ENCODE results near the gene ENOPH1. TPM values are rescaled to one million over a fixed set of nuclear protein-coding genes. Genes with fewer than 3 reads are reported as not detected.

Gene ENOPH1
- total and polyA plus RNA-seq, 2 of the 4 experiments (the other 2 are of a cell fraction) = 18.0 to 36.0 TPM

GRCh38 chr4:82401600-82401999, 28.8 kb upstream of the ENOPH1 start:
- Histone ChIP-seq H3K9me3 (ENCODE audit: control insufficient read depth, insufficient read depth, low read length) (no peaks in the 10 kb centered on the region), H3K4me1 (ENCODE audit: control insufficient read depth, insufficient read depth, low read length) (no peaks in the 10 kb centered on the region), H2AFZ (replicated peaks; ENCODE audit: low read length, poor library complexity) (no peak overlapping the region), H2BK20ac (ENCODE audit: low read depth, low read length) (no peak overlapping the region), H3K9ac (ENCODE audit: low read depth, low read length) (no peak overlapping the region), H2BK5ac (ENCODE audit: low read depth, low read length, poor library complexity, severe bottlenecking) (no peak overlapping the region), H2AK9ac (replicated peaks; ENCODE audit: low read depth, low read length, poor library complexity) (no peak overlapping the region), H3K27ac (ENCODE audit: insufficient read depth, low read length) (no peak overlapping the region), H4K5ac (ENCODE audit: low read depth, low read length) (no peak overlapping the region), H3K56ac (ENCODE audit: extremely low read depth, insufficient read depth, low read length) (no peak overlapping the region), H3K14ac (replicated peaks; ENCODE audit: low read depth, low read length) (no peak overlapping the region), H3K4ac (ENCODE audit: low read depth, low read length) (no peak overlapping the region), H2BK120ac (ENCODE audit: low read depth, low read length) (no peak overlapping the region), H4K20me1 (ENCODE audit: insufficient read depth, low read length) (no peaks in the 10 kb centered on the region), H3K18ac (ENCODE audit: low read depth, low read length) (no peak overlapping the region), H3K27me3 (ENCODE audit: control insufficient read depth, insufficient read depth, low read length) (no peaks in the 10 kb centered on the region), H3K23ac (ENCODE audit: low read depth, low read length) (no peak overlapping the region), H3K9me1 (ENCODE audit: insufficient read depth, low read length) (no peaks in the 10 kb centered on the region), H3K4me3 (ENCODE audit: insufficient read depth, low read depth, low read length) (no peak overlapping the region), H3K36me3 (ENCODE audit: control insufficient read depth, insufficient read depth, low read length) (no peaks in the 10 kb centered on the region), H4K91ac (ENCODE audit: insufficient read depth, low read depth, low read length) (no peak overlapping the region), H3K79me1 (ENCODE audit: low read depth in 1 of 2, low read length in 2 of 2) (no peaks in the 10 kb centered on the region), H3K4me2 (ENCODE audit: low read depth, low read length) (no peak overlapping the region), H2AK5ac (ENCODE audit: low read depth, low read length) (no peak overlapping the region), H2BK15ac (ENCODE audit: low read depth, low read length) (no peak overlapping the region), H4K8ac (ENCODE audit: low read depth in 2 of 2, low read length in 2 of 2) (no peak overlapping the region)
- WGBS, 2 experiments (ENCODE audit: extremely low coverage in 2 of 2, insufficient read length in 1 of 2) = no CpG with 5 or more reads among the region's 7 CpGs
- DNase-seq (no peak), ATAC-seq (ENCODE audit: low read depth) (no peak)
- BruUV-seq (replicated peaks) = no TSS peak
- TF ChIP-seq CEBPB (IDR thresholded peaks at IDR 0.05; ENCODE audit: low read depth, low read length) = no peak
- TF ChIP-seq SMC3 (IDR thresholded peaks at IDR 0.05; ENCODE audit: low read depth, low read length) = no peak
- ChIA-PET POLR2A (ENCODE audit: unreplicated experiment) (no interaction called here), CTCF (interaction anchor here (0.6 to 1.2 kb wide), 2 partner anchors 8 to 28 kb away, joined by 3 to 4 read pairs; no protein-coding TSS in a partner anchor)
- in situ Hi-C loops (cut with MboI; ENCODE audit: low sequenced_read_pairs) = no loop called here
- intact Hi-C loops (cut with micrococcal nuclease) = no loop called here
- dilution Hi-C loops (cut with HindIII; ENCODE audit: low sequenced_read_pairs, unreplicated experiment) = no loop called here
